Endothelial cell of umbilical vein (primary cell): ENCODE results near the gene MAP4K3. TPM values are rescaled to one million over a fixed set of nuclear protein-coding genes. Genes with fewer than 3 reads are reported as not detected.

ENCODE experiments used
- BruUV-seq: library from RNA; stranded (reverse); fragments of 400-500 nt; replicated peaks from 2 replicates; lab custom pipeline; 2021; lab: Mats Ljungman, UMichigan
- CTCF ChIA-PET: fragments of 300-600, 350-600 bp; sonication (Branson Sonifier 250); formaldehyde crosslinking; loops from one replicate; lab custom pipeline; 2021; ENCODE audit warnings: antibody characterized with exemption, inconsistent platforms; lab: Charles Lee
- POLR2A ChIA-PET: fragments of 300-600, 350-600 bp; sonication (Branson Sonifier 250); formaldehyde crosslinking; loops from one replicate; lab custom pipeline; 2021; ENCODE audit warnings: antibody characterized with exemption, inconsistent platforms; lab: Charles Lee
- DNase-seq: peaks from one replicate; pipeline ENCODE4 v3.0.0-alpha.2; 2011; ENCODE audit warnings: low read depth, low spot score
- FAIRE-seq: peaks from 2 replicates; lab custom pipeline; 2011; peaks lifted over from hg19 to GRCh38; lab: Jason Lieb, UNC
- H2AFZ ChIP-seq: 2 replicates; pipeline ENCODE4 v1.6.0; 2012; ENCODE audit warnings: low read depth, low read length, control low read depth, inconsistent platforms
- H3K27ac ChIP-seq: 2 replicates; pipeline ENCODE4 v1.5.1; 2011; ENCODE audit warnings: low read depth, mild to moderate bottlenecking, control low read depth, low read length, moderate library complexity; ENCODE audit not compliant: insufficient read depth
- H3K27me3 ChIP-seq, 2 experiments: 2 replicates each; pipeline versions ENCODE4 v1.6.0 to v1.6.1; 2011; ENCODE audit warnings: low read length in 2 of 2, mixed read lengths in 1 of 2; ENCODE audit not compliant: control insufficient read depth in 2 of 2, insufficient read depth in 2 of 2
- H3K36me3 ChIP-seq, 2 experiments: 2 replicates in 1 of 2; 3 replicates in 1 of 2; pipeline ENCODE4 v1.5.1; 2011; ENCODE audit warnings: low read length in 2 of 2, mild to moderate bottlenecking in 1 of 2, moderate library complexity in 1 of 2; ENCODE audit not compliant: control insufficient read depth in 2 of 2, insufficient read depth in 2 of 2; ENCODE audit errors: extremely low read depth in 1 of 2
- H3K4me1 ChIP-seq: 3 replicates; pipeline ENCODE4 v1.5.1; 2011; ENCODE audit warnings: mild to moderate bottlenecking, low read length; ENCODE audit not compliant: control insufficient read depth, insufficient read depth; ENCODE audit errors: extremely low read depth
- H3K4me2 ChIP-seq: 2 replicates; pipeline ENCODE4 v1.6.1; 2011; ENCODE audit warnings: low read length, control low read depth, mixed read lengths; ENCODE audit not compliant: insufficient read depth
- H3K4me3 ChIP-seq, 3 experiments: fragments of 200-600 bp in 1 of 3; sonication (generic), shearing (Covaris generic) in 1 of 3; replicated peaks in 1 of 3; 2 replicates each; pipeline ENCODE4 v1.5.1; 2011 to 2016; ENCODE audit warnings: control low read depth in 3 of 3, low read length in 3 of 3, mild to moderate bottlenecking in 2 of 3, inconsistent platforms in 1 of 3, low read depth in 1 of 3, moderate library complexity in 1 of 3; ENCODE audit not compliant: insufficient read depth in 1 of 3
- H3K79me2 ChIP-seq: 2 replicates; pipeline ENCODE4 v1.6.0; 2012; ENCODE audit warnings: low read length, inconsistent platforms; ENCODE audit not compliant: control insufficient read depth, insufficient read depth
- H3K9ac ChIP-seq: replicated peaks from 2 replicates; pipeline ENCODE3; 2011; ENCODE audit warnings: low read length, control low read depth; ENCODE audit not compliant: insufficient read depth; ENCODE audit errors: extremely low read depth
- H3K9me1 ChIP-seq: replicated peaks from 3 replicates; pipeline ENCODE4 v1.6.0; 2011; ENCODE audit warnings: mild to moderate bottlenecking, low read length; ENCODE audit not compliant: control insufficient read depth, insufficient read depth; ENCODE audit errors: extremely low read depth
- H3K9me3 ChIP-seq: replicated peaks from 2 replicates; pipeline ENCODE4 v1.5.1; 2012; ENCODE audit warnings: low read length, inconsistent platforms; ENCODE audit not compliant: control insufficient read depth, insufficient read depth
- H4K20me1 ChIP-seq: replicated peaks from 2 replicates; pipeline ENCODE3; 2011; ENCODE audit warnings: mild to moderate bottlenecking, low read length; ENCODE audit not compliant: control insufficient read depth, insufficient read depth; ENCODE audit errors: extremely low read depth
- EZH2 ChIP-seq: IDR thresholded peaks from 2 replicates; pipeline ENCODE4 v1.6.1; 2012; ENCODE audit warnings: borderline replicate concordance, low read depth, mild to moderate bottlenecking, moderate library complexity, low read length, inconsistent platforms; ENCODE audit not compliant: severe bottlenecking
- FOS ChIP-seq: IDR thresholded peaks from 2 replicates; pipeline ENCODE4 v1.6.1; 2011; ENCODE audit warnings: mild to moderate bottlenecking, low read length, moderate library complexity, borderline replicate concordance; ENCODE audit not compliant: insufficient read depth
- GATA2 ChIP-seq: IDR thresholded peaks from 2 replicates; pipeline ENCODE4 v1.7.0; 2011; ENCODE audit warnings: low read depth, mild to moderate bottlenecking, moderate library complexity, mixed read lengths, low read length; ENCODE audit not compliant: insufficient read length, insufficient read depth
- JUN ChIP-seq: IDR thresholded peaks from 2 replicates; pipeline ENCODE4 v1.6.1; 2011; ENCODE audit warnings: borderline replicate concordance, low read depth; ENCODE audit not compliant: insufficient read length, insufficient read depth
- MYC ChIP-seq: IDR thresholded peaks from one replicate; pipeline ENCODE4 v1.6.1; 2011; ENCODE audit warnings: mild to moderate bottlenecking, low read depth, low read length
- POLR2A ChIP-seq: IDR thresholded peaks from 2 replicates; pipeline ENCODE4 v1.6.1; 2012; ENCODE audit warnings: low read depth, mild to moderate bottlenecking, control low read depth, low read length
- POLR2AphosphoS5 ChIP-seq: IDR thresholded peaks from 2 replicates; pipeline ENCODE4 v1.6.1; 2012; ENCODE audit warnings: low read depth, mild to moderate bottlenecking, control low read depth, low read length, moderate library complexity; ENCODE audit not compliant: insufficient read depth
- dilution Hi-C: fragments of 300-500 bp; cut with MboI; formaldehyde crosslinking; loops from one replicate; pipeline ENCODE4 v1.15.0; 2019; ENCODE audit warnings: low sequenced_read_pairs; ENCODE audit not compliant: extremely low pct_ligation_motif_present
- intact Hi-C: fragments of 100-400 bp; cut with micrococcal nuclease; formaldehyde crosslinking; loops from one replicate; pipeline ENCODE4 v1.10.0; 2022
- polyA plus RNA-seq, 4 experiments: library from polyadenylated mRNA; depleted of rRNA in 3 of 4; stranded (reverse) in 3 of 4; unstranded in 1 of 4; fragments of >200 nt; gene quantifications; 2 replicates each; pipeline versions ENCODE4 v1.2.1 to v1.2.3, GENCODE V29; 2011 to 2012; ENCODE audit warnings: missing spikeins in 1 of 4
- total RNA-seq: library from RNA; stranded (reverse); gene quantifications from 2 replicates; pipeline ENCODE4 v1.2.3, GENCODE V29; 2021
- TF ChIP-seq, protein P1 (sequence below), 2 donors: IDR thresholded peaks; 1 replicate in 1 of 2; 2 replicates in 1 of 2; pipeline ENCODE4 v1.5.1; 2011; ENCODE audit warnings: low read length in 2 of 2, mild to moderate bottlenecking in 2 of 2, moderate library complexity in 2 of 2, control low read depth in 1 of 2, inconsistent platforms in 1 of 2, low read depth in 1 of 2; ENCODE audit not compliant: insufficient read depth in 1 of 2; ENCODE audit errors: extremely low read depth in 1 of 2
- TF ChIP-seq, protein P2 (sequence below): IDR thresholded peaks from 2 replicates; pipeline ENCODE4 v1.6.1; 2011; ENCODE audit not compliant: insufficient read depth, insufficient read length

Gene MAP4K3
- total and polyA plus RNA-seq, 2 donors (not counting 3 experiments of a cell fraction or from before 2014, with no cell fraction given): 8.0 to 45.9 TPM

DNA sequence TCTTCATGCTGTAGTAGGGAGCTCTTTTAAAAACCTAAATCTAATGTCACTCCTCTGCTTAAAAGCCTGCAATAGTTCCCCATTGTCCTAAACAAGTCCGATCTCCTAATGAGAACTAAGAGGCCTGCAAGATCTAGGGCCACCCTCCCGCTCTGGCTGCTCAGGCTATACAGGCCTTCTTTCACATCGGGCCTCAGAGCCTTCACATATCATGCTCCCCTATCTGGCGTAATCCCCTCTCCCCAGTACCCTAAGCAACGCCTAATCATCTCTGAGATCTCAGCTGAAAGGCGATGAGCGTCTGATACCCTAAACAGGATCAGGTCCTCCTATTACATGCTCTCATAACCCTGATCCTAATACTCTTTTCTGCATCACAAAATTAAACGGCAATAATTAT is 1.9 kb downstream of the MAP4K3 start:
- TF ChIP-seq GATA2: no peak
- TF ChIP-seq, protein P1, sequence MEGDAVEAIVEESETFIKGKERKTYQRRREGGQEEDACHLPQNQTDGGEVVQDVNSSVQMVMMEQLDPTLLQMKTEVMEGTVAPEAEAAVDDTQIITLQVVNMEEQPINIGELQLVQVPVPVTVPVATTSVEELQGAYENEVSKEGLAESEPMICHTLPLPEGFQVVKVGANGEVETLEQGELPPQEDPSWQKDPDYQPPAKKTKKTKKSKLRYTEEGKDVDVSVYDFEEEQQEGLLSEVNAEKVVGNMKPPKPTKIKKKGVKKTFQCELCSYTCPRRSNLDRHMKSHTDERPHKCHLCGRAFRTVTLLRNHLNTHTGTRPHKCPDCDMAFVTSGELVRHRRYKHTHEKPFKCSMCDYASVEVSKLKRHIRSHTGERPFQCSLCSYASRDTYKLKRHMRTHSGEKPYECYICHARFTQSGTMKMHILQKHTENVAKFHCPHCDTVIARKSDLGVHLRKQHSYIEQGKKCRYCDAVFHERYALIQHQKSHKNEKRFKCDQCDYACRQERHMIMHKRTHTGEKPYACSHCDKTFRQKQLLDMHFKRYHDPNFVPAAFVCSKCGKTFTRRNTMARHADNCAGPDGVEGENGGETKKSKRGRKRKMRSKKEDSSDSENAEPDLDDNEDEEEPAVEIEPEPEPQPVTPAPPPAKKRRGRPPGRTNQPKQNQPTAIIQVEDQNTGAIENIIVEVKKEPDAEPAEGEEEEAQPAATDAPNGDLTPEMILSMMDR (IDR thresholded peaks at IDR 0.05; ENCODE audit: extremely low read depth in 1 of 2, insufficient read depth in 1 of 2, low read depth in 1 of 2, low read length in 2 of 2): no peak
- TF ChIP-seq, protein P2, sequence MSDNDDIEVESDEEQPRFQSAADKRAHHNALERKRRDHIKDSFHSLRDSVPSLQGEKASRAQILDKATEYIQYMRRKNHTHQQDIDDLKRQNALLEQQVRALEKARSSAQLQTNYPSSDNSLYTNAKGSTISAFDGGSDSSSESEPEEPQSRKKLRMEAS: no peak
- TF ChIP-seq POLR2AphosphoS5: no peak
- no peak for TF ChIP-seq FOS
- TF ChIP-seq EZH2: no peak
- no peak for TF ChIP-seq POLR2A
- TF ChIP-seq JUN: no peak
- no peak for TF ChIP-seq MYC
- Histone ChIP-seq H3K27me3 (no peaks in the 10 kb centered on the region), H3K27ac (no peak overlapping the region), H3K36me3 (no peaks in the 10 kb centered on the region), H3K4me1 (peaks cover 35% of the 10 kb centered on the region), H3K4me3 (peak overlapping the region in 1 of 3 experiments; percentile 83), H3K9ac (peak overlapping the region; percentile 88), H2AFZ (no peak overlapping the region), H3K4me2 (peak overlapping the region; percentile 91), H4K20me1 (peaks cover 7% of the 10 kb centered on the region), H3K9me1 (no peaks in the 10 kb centered on the region), H3K9me3 (no peaks in the 10 kb centered on the region), H3K79me2 (peaks cover 55% of the 10 kb centered on the region)
- DNase-seq (no peak), FAIRE-seq (no peak)
- intact Hi-C loops (loop anchor here (5.0 kb wide), 1 partner anchor 313 kb away; the partner anchor contains the start of gene SOS1), dilution Hi-C loops (no loop called here)
- no TSS peak for BruUV-seq
- CTCF ChIA-PET: no interaction called here
- POLR2A ChIA-PET: interaction anchor here (0.6 kb wide), 1 partner anchor 53 kb away, joined by 5 read pairs; no protein-coding TSS in a partner anchor
